HCT116 (cell line): ENCODE data around the gene AUTS2. TPM values are rescaled to one million over a fixed set of nuclear protein-coding genes. Genes with fewer than 3 reads are reported as not detected.

Experiments used
- ATAC-seq: fragments of 200-7000 bp; cut with Tn5 transposase; 2 replicates; pipeline ENCODE4 v1.9.1; 2020; ENCODE audit warnings: mild to moderate bottlenecking, moderate library complexity
- BruUV-seq: library from RNA; stranded (reverse); fragments of 400-500 nt; replicated peaks from 2 replicates; lab custom pipeline; 2021; lab: Mats Ljungman, UMichigan
- CTCF ChIA-PET: fragments of 300-600 bp; sonication (Branson Sonifier 250); formaldehyde crosslinking; loops from one replicate; lab custom pipeline; 2021; ENCODE audit warnings: antibody characterized with exemption; lab: Charles Lee
- POLR2A ChIA-PET: fragments of 300-600, 350-600 bp; sonication (Branson Sonifier 250); formaldehyde crosslinking; loops from one replicate; lab custom pipeline; 2021; ENCODE audit warnings: antibody characterized with exemption; lab: Charles Lee
- RAD21 ChIA-PET, 2 experiments: fragments of 300-600 bp; sonication (Branson Sonifier 250); formaldehyde crosslinking; loops; one replicate each; lab custom pipeline; 2023; ENCODE audit warnings: low total read pairs in 2 of 2; ENCODE audit not compliant: uncharacterized antibody in 2 of 2, unreplicated experiment in 2 of 2, low non-redundant PET in 1 of 2; lab: Charles Lee
- DNase-seq: peaks from one replicate; pipeline ENCODE4 v3.0.0-alpha.2; 2010; ENCODE audit warnings: low read depth, low spot score
- H2AFZ ChIP-seq: fragments of 200-600 bp; shearing (Covaris generic), sonication (generic); 2 replicates; pipeline ENCODE4 v1.6.1; 2017; ENCODE audit warnings: low read depth, mixed run types, mixed read lengths, antibody characterized with exemption, low read length; ENCODE audit not compliant: poor library complexity, severe bottlenecking
- H3K27ac ChIP-seq: 2 replicates; pipeline ENCODE4 v1.5.1; 2012; ENCODE audit warnings: low read depth, low read length
- H3K27me3 ChIP-seq: fragments of 200-600 bp; sonication (generic); 2 replicates; pipeline ENCODE4 v1.6.1; 2016; ENCODE audit warnings: mixed run types, low read length, mixed read lengths; ENCODE audit not compliant: insufficient read depth
- H3K36me3 ChIP-seq, 2 experiments: fragments of 200-500 bp in 1 of 2; fragments of 200-600 bp in 1 of 2; sonication (Bioruptor generic) in 1 of 2; sonication (generic) in 1 of 2; 2 replicates each; pipeline versions ENCODE4 v1.5.1 to v1.6.1; 2014 to 2016; ENCODE audit warnings: low read length in 2 of 2, inconsistent platforms in 1 of 2, mixed read lengths in 1 of 2, mixed run types in 1 of 2; ENCODE audit not compliant: insufficient read depth in 2 of 2, control insufficient read depth in 1 of 2
- H3K4me1 ChIP-seq, 2 experiments: fragments of 200-600 bp in 1 of 2; sonication (generic) in 1 of 2; 2 replicates each; pipeline versions ENCODE4 v1.5.1 to v1.6.1; 2012 to 2017; ENCODE audit warnings: low read length in 2 of 2, inconsistent platforms in 1 of 2, mild to moderate bottlenecking in 1 of 2, mixed read lengths in 1 of 2, mixed run types in 1 of 2, moderate library complexity in 1 of 2; ENCODE audit not compliant: insufficient read depth in 2 of 2, control insufficient read depth in 1 of 2
- H3K4me2 ChIP-seq: fragments of 200-600 bp; sonication (generic); 2 replicates; pipeline ENCODE4 v1.6.1; 2017; ENCODE audit warnings: mixed run types, low read length, mixed read lengths
- H3K4me3 ChIP-seq, 2 experiments: fragments of 200-600 bp in 1 of 2; sonication (generic) in 1 of 2; replicated peaks in 1 of 2; 2 replicates each; pipeline ENCODE4 v1.5.1; 2011 to 2016; ENCODE audit warnings: low read length in 2 of 2, control low read depth in 1 of 2, low read depth in 1 of 2, mild to moderate bottlenecking in 1 of 2, mixed read lengths in 1 of 2, mixed run types in 1 of 2
- H3K79me2 ChIP-seq: fragments of 200-600 bp; sonication (generic); 2 replicates; pipeline ENCODE4 v1.6.1; 2017; ENCODE audit warnings: mild to moderate bottlenecking, mixed run types, low read length, moderate library complexity, mixed read lengths; ENCODE audit not compliant: insufficient read depth
- H3K9ac ChIP-seq: fragments of 200-600 bp; sonication (generic); 2 replicates; pipeline ENCODE4 v1.6.1; 2016; ENCODE audit warnings: low read length, mixed read lengths
- H3K9me2 ChIP-seq: fragments of 200-600 bp; sonication (generic), shearing (Covaris generic); 2 replicates; pipeline ENCODE4 v1.6.1; 2017; ENCODE audit warnings: mixed run types, mild to moderate bottlenecking, moderate library complexity; ENCODE audit not compliant: insufficient read depth
- H3K9me3 ChIP-seq, 2 experiments: fragments of 200-500 bp in 1 of 2; fragments of 200-600 bp in 1 of 2; sonication (Bioruptor generic) in 1 of 2; sonication (generic) in 1 of 2; 2 replicates each; pipeline ENCODE4 v1.6.1; 2014 to 2017; ENCODE audit warnings: low read length in 2 of 2, mixed read lengths in 2 of 2, inconsistent platforms in 1 of 2, low read depth in 1 of 2, mild to moderate bottlenecking in 1 of 2, mixed run types in 1 of 2, moderate library complexity in 1 of 2; ENCODE audit not compliant: control insufficient read depth in 1 of 2, insufficient read depth in 1 of 2
- H4K20me1 ChIP-seq: fragments of 200-600 bp; sonication (generic), shearing (Covaris generic); 2 replicates; pipeline ENCODE4 v1.6.1; 2017; ENCODE audit warnings: mixed run types, mild to moderate bottlenecking, moderate library complexity; ENCODE audit not compliant: insufficient read depth
- CEBPB ChIP-seq: IDR thresholded peaks from 2 replicates; pipeline ENCODE4 v1.6.1; 2012; ENCODE audit warnings: low read depth
- EGR1 ChIP-seq: IDR thresholded peaks from 2 replicates; pipeline ENCODE4 v1.6.1; 2012; ENCODE audit warnings: low read depth
- ELF1 ChIP-seq: IDR thresholded peaks from 2 replicates; pipeline ENCODE4 v1.6.1; 2012; ENCODE audit warnings: low read depth, borderline replicate concordance
- EZH2phosphoT487 ChIP-seq: fragments of 200-600 bp; IDR thresholded peaks from 2 replicates; pipeline ENCODE4 v1.6.1; 2018; ENCODE audit warnings: antibody characterized with exemption, borderline replicate concordance
- FOSL1 ChIP-seq: IDR thresholded peaks from 2 replicates; pipeline ENCODE4 v1.6.1; 2012; ENCODE audit warnings: low read depth
- JUND ChIP-seq: IDR thresholded peaks from 2 replicates; pipeline ENCODE4 v1.6.1; 2012
- POLR2A ChIP-seq: IDR thresholded peaks from 2 replicates; pipeline ENCODE4 v1.7.0; 2011; ENCODE audit warnings: borderline replicate concordance; ENCODE audit not compliant: insufficient read depth, insufficient read length; ENCODE audit errors: extremely low read depth
- SIN3A ChIP-seq: IDR thresholded peaks from 2 replicates; pipeline ENCODE4 v1.6.1; 2012; ENCODE audit warnings: low read depth
- SP1 ChIP-seq: IDR thresholded peaks from 2 replicates; pipeline ENCODE4 v1.6.1; 2012; ENCODE audit warnings: low read depth
- SRF ChIP-seq: IDR thresholded peaks from 2 replicates; pipeline ENCODE4 v1.6.1; 2012; ENCODE audit warnings: low read depth
- TCF7L2 ChIP-seq: IDR thresholded peaks from 2 replicates; pipeline ENCODE4 v1.7.0; 2011; ENCODE audit warnings: borderline replicate concordance, inconsistent platforms; ENCODE audit not compliant: insufficient read depth, insufficient read length; ENCODE audit errors: extremely low read depth
- YY1 ChIP-seq: IDR thresholded peaks from 2 replicates; pipeline ENCODE4 v1.6.1; 2011; ENCODE audit warnings: low read length, low read depth, moderate library complexity, mild to moderate bottlenecking; ENCODE audit not compliant: insufficient replicate concordance; ENCODE audit errors: extremely low read depth
- ZFX ChIP-seq: fragments of 450-650 bp; IDR thresholded peaks from 2 replicates; pipeline ENCODE4 v1.6.1; 2017
- ZNF274 ChIP-seq: fragments of 200-500 bp; sonication (Bioruptor generic); IDR thresholded peaks from 2 replicates; pipeline ENCODE4 v1.6.1; 2014; ENCODE audit warnings: mild to moderate bottlenecking, low read depth, low read length, inconsistent platforms
- intact Hi-C: fragments of 100-400 bp; cut with micrococcal nuclease; formaldehyde crosslinking; loops from 2 replicates; pipeline ENCODE4 v1.10.0; 2022
- total RNA-seq: library from RNA; stranded (reverse); gene quantifications from one replicate; pipeline ENCODE4 v1.2.1, GENCODE V29; 2021; ENCODE audit not compliant: unreplicated experiment
- TF ChIP-seq, protein P1 (sequence below): IDR thresholded peaks from 2 replicates; pipeline ENCODE4 v1.6.1; 2012
- TF ChIP-seq, protein P2 (sequence below): IDR thresholded peaks from 2 replicates; pipeline ENCODE4 v1.6.1; 2012; ENCODE audit warnings: low read depth

The AUTS2 gene
- total RNA-seq, 1 experiment from 2014 or later: 0.93 TPM

DNA sequence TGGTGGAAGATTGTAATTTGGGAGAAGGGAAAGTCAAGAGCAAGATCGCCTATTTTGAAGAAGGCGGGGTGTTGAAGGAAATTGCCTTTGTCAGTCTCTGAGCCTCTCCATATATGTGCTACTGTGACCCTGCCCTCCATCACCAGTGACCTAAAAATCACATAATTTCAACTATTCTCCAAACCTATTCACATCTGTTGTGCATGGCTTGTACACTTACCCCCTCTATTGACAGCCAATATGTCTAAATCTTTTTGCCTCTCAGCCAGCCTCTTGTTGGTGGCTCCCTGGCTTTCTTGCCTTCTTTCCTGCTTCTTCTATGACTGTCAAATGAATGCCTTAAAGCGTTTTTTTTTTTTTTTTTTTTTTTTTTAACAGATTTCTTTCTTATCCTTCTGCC lies 295.6 kb downstream of the AUTS2 start:
- no TSS peak for BruUV-seq
- H3K9me3 ChIP-seq: peaks cover 3 to 34% of the 10 kb centered on the region in 2 experiments; a peak in 2 of 4 replicates
- H3K4me3 ChIP-seq: no peak overlapping the region
- no peaks in the 10 kb centered on the region for H3K4me1 ChIP-seq
- TF ChIP-seq ZFX (no peak), ELF1 (no peak), POLR2A (no peak), YY1 (no peak), SIN3A (no peak), EZH2phosphoT487 (no peak), SRF (no peak), SP1 (no peak), CEBPB (no peak), FOSL1 (no peak), JUND (no peak), ZNF274 (no peak), TCF7L2 (no peak), EGR1 (no peak)
- TF ChIP-seq, protein P1, sequence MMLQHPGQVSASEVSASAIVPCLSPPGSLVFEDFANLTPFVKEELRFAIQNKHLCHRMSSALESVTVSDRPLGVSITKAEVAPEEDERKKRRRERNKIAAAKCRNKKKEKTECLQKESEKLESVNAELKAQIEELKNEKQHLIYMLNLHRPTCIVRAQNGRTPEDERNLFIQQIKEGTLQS: no peak
- TF ChIP-seq, protein P2, sequence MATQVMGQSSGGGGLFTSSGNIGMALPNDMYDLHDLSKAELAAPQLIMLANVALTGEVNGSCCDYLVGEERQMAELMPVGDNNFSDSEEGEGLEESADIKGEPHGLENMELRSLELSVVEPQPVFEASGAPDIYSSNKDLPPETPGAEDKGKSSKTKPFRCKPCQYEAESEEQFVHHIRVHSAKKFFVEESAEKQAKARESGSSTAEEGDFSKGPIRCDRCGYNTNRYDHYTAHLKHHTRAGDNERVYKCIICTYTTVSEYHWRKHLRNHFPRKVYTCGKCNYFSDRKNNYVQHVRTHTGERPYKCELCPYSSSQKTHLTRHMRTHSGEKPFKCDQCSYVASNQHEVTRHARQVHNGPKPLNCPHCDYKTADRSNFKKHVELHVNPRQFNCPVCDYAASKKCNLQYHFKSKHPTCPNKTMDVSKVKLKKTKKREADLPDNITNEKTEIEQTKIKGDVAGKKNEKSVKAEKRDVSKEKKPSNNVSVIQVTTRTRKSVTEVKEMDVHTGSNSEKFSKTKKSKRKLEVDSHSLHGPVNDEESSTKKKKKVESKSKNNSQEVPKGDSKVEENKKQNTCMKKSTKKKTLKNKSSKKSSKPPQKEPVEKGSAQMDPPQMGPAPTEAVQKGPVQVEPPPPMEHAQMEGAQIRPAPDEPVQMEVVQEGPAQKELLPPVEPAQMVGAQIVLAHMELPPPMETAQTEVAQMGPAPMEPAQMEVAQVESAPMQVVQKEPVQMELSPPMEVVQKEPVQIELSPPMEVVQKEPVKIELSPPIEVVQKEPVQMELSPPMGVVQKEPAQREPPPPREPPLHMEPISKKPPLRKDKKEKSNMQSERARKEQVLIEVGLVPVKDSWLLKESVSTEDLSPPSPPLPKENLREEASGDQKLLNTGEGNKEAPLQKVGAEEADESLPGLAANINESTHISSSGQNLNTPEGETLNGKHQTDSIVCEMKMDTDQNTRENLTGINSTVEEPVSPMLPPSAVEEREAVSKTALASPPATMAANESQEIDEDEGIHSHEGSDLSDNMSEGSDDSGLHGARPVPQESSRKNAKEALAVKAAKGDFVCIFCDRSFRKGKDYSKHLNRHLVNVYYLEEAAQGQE: no peak
- H3K27me3 ChIP-seq: no peaks in the 10 kb centered on the region
- H4K20me1 ChIP-seq: no peaks in the 10 kb centered on the region
- no peak overlapping the region for H3K27ac ChIP-seq
- ATAC-seq (no peak), DNase-seq (no peak)
- H3K9ac ChIP-seq: no peak overlapping the region
- CTCF ChIA-PET: no interaction called here
- POLR2A ChIA-PET: no interaction called here
- RAD21 ChIA-PET: no interaction called here
- H3K4me2 ChIP-seq: no peak overlapping the region
- intact Hi-C loops: no loop called here
- H3K9me2 ChIP-seq: no peaks in the 10 kb centered on the region
- no peak overlapping the region for H2AFZ ChIP-seq
- no peaks in the 10 kb centered on the region for H3K79me2 ChIP-seq
- no peaks in the 10 kb centered on the region for H3K36me3 ChIP-seq
